KMS-11 (cell line): ENCODE measurements around the gene C17orf50.
A peak's percentile ranks its signal among the peaks of the same experiment; 100 is the strongest.

Experiments
- H2AFZ ChIP-seq: fragments of 200-600 bp; sonication (generic); 2 replicates; pipeline ENCODE4 v1.6.1; 2016; ENCODE audit warnings: antibody characterized with exemption, mixed run types, low read depth
- H3K27ac ChIP-seq: fragments of 200-600 bp; sonication (generic); 2 replicates; pipeline ENCODE4 v1.6.1; 2016; ENCODE audit warnings: mild to moderate bottlenecking, mixed run types
- H3K27me3 ChIP-seq: fragments of 200-600 bp; sonication (generic); 2 replicates; pipeline ENCODE4 v1.6.1; 2017; ENCODE audit warnings: mild to moderate bottlenecking, low read depth, mixed run types, moderate library complexity; ENCODE audit not compliant: insufficient read depth
- H3K36me3 ChIP-seq: fragments of 200-600 bp; sonication (generic); 2 replicates; pipeline ENCODE4 v1.6.1; 2017; ENCODE audit warnings: mild to moderate bottlenecking, mixed run types; ENCODE audit not compliant: insufficient read depth
- H3K4me1 ChIP-seq: fragments of 200-600 bp; sonication (generic); 2 replicates; pipeline ENCODE4 v1.6.1; 2016; ENCODE audit warnings: mild to moderate bottlenecking, low read depth, mixed run types; ENCODE audit not compliant: poor library complexity, severe bottlenecking
- H3K4me2 ChIP-seq: fragments of 200-600 bp; sonication (generic); 2 replicates; pipeline ENCODE4 v1.7.0; 2016; ENCODE audit warnings: mild to moderate bottlenecking, mixed run types
- H3K4me3 ChIP-seq: fragments of 200-600 bp; sonication (generic); IDR thresholded peaks from 2 replicates; pipeline ENCODE4 v1.6.1; 2017; ENCODE audit warnings: low read depth, low read length, mixed read lengths; ENCODE audit not compliant: insufficient read depth
- H3K79me2 ChIP-seq: fragments of 200-600 bp; sonication (generic); 2 replicates; pipeline ENCODE4 v1.6.1; 2016; ENCODE audit warnings: low read depth, mixed run types; ENCODE audit not compliant: insufficient read depth
- H3K9ac ChIP-seq: fragments of 200-600 bp; sonication (generic); 2 replicates; pipeline ENCODE4 v1.6.1; 2016; ENCODE audit warnings: mild to moderate bottlenecking, mixed run types
- H4K20me1 ChIP-seq: fragments of 200-600 bp; sonication (generic); 2 replicates; pipeline ENCODE4 v1.6.1; 2016; ENCODE audit warnings: mild to moderate bottlenecking, mixed run types; ENCODE audit not compliant: insufficient read depth
- CTCF ChIP-seq: fragments of 200-600 bp; sonication (generic); conservative IDR thresholded peaks from 2 replicates; pipeline ENCODE4 v1.6.1; 2017; ENCODE audit warnings: low read depth, mild to moderate bottlenecking, antibody characterized with exemption, low read length, moderate library complexity, mixed read lengths

C17orf50 gene

GRCh38 chr17:35797918-35798317 lies 37.2 kb downstream of the C17orf50 start:
- Histone ChIP-seq H3K9ac (no peak overlapping the region), H2AFZ (no peak overlapping the region), H3K79me2 (no peaks in the 10 kb centered on the region), H4K20me1 (no peaks in the 10 kb centered on the region), H3K36me3 (no peaks in the 10 kb centered on the region), H3K27me3 (peaks cover 15% of the 10 kb centered on the region; the same call in 1 of the 2 replicates), H3K4me1 (no peaks in the 10 kb centered on the region), H3K4me2 (no peak overlapping the region), H3K4me3 (no peak overlapping the region), H3K27ac (no peak overlapping the region)
- no peak for TF ChIP-seq CTCF

- TF ChIP-seq CTCF, result no peak
- no peaks in the 10 kb centered on the region for H3K36me3 ChIP-seq
- H3K4me2 ChIP-seq, result no peak overlapping the region
- H3K27me3 ChIP-seq, result peaks cover 15% of the 10 kb centered on the region; the same call in 1 of the 2 replicates
- H3K4me1 ChIP-seq, result peaks cover 5% of the 10 kb centered on the region
- H3K79me2 ChIP-seq, result no peaks in the 10 kb centered on the region
- H3K4me3 ChIP-seq, result no peak overlapping the region
- H4K20me1 ChIP-seq, result no peaks in the 10 kb centered on the region
- H3K9ac ChIP-seq, result no peak overlapping the region
- no peak overlapping the region for H3K27ac ChIP-seq
- no peak overlapping the region for H2AFZ ChIP-seq
Observed at GRCh38 chr17:35799942-35800341, 39.3 kb downstream of the C17orf50 start.

- H3K4me3 ChIP-seq, result no peak overlapping the region
- no peak overlapping the region for H3K4me2 ChIP-seq
- no peak overlapping the region for H3K9ac ChIP-seq
- TF ChIP-seq CTCF, result no peak
- H4K20me1 ChIP-seq, result no peaks in the 10 kb centered on the region
- H3K79me2 ChIP-seq, result no peaks in the 10 kb centered on the region
- peaks cover 11% of the 10 kb centered on the region; the same call in 1 of the 2 replicates for H3K27me3 ChIP-seq
- H3K36me3 ChIP-seq, result no peaks in the 10 kb centered on the region
- H2AFZ ChIP-seq, result no peak overlapping the region
- no peak overlapping the region for H3K27ac ChIP-seq
- H3K4me1 ChIP-seq, result peaks cover 5% of the 10 kb centered on the region
Observed at GRCh38 chr17:35801583-35802224, 41.0 kb downstream of the C17orf50 start.

- peak; percentile 69 for TF ChIP-seq CTCF
- H2AFZ ChIP-seq, result peak overlapping the region; percentile 19; the same call in 1 of the 2 replicates
- H3K9ac ChIP-seq, result no peak overlapping the region
- no peaks in the 10 kb centered on the region for H3K36me3 ChIP-seq
- no peak overlapping the region for H3K4me3 ChIP-seq
- H3K27me3 ChIP-seq, result no peaks in the 10 kb centered on the region
- peaks cover 15% of the 10 kb centered on the region for H3K4me1 ChIP-seq
- no peak overlapping the region for H3K27ac ChIP-seq
- H3K4me2 ChIP-seq, result no peak overlapping the region
- no peaks in the 10 kb centered on the region for H4K20me1 ChIP-seq
- H3K79me2 ChIP-seq, result peaks cover 5% of the 10 kb centered on the region
Observed at GRCh38 chr17:35804658-35805192, 44.0 kb downstream of the C17orf50 start.
